Measurements from ENCODE around the gene PHF20. TPM values are rescaled to one million over a fixed set of nuclear protein-coding genes. Genes with fewer than 3 reads are reported as not detected.

PHF20 gene
- total RNA-seq, 1 donor from 2014 or later = 42.2 TPM

- DNase-seq (ENCODE audit: low spot score, unreplicated experiment) = no peak
- no peaks in the 10 kb centered on the region for H3K4me1 Mint-ChIP-seq (ENCODE audit: low read depth)
- H3K27me3 Mint-ChIP-seq = peaks cover 12% of the 10 kb centered on the region
- no peak overlapping the region for H3K4me3 Mint-ChIP-seq (ENCODE audit: low read depth)
- no peaks in the 10 kb centered on the region for H3K36me3 Mint-ChIP-seq (ENCODE audit: insufficient read depth)
- TF ChIP-seq CTCF (IDR thresholded peaks at IDR 0.05; ENCODE audit: unreplicated experiment) = no peak
- no peak overlapping the region for H3K27ac Mint-ChIP-seq
- H3K9me3 Mint-ChIP-seq (ENCODE audit: low read depth) = peaks cover 3% of the 10 kb centered on the region
Observed at GRCh38 chr20:35963878-35964277, 192.1 kb downstream of the PHF20 start.

- no peak for TF ChIP-seq CTCF (IDR thresholded peaks at IDR 0.05; ENCODE audit: unreplicated experiment)
- DNase-seq (ENCODE audit: low spot score, unreplicated experiment) = no peak
- H3K4me1 Mint-ChIP-seq (ENCODE audit: low read depth) = no peaks in the 10 kb centered on the region
- peaks cover 3% of the 10 kb centered on the region for H3K27me3 Mint-ChIP-seq
- H3K27ac Mint-ChIP-seq = no peak within 1 kb of the TSS
- H3K36me3 Mint-ChIP-seq (ENCODE audit: insufficient read depth) = no peaks in the 10 kb centered on the region
- H3K9me3 Mint-ChIP-seq (ENCODE audit: low read depth) = no peaks in the 10 kb centered on the region
- H3K4me3 Mint-ChIP-seq (ENCODE audit: low read depth) = no peak within 1 kb of the TSS
Observed at GRCh38 chr20:35967979-35968640, 196.3 kb downstream of the PHF20 start, which contains the start of gene CNBD2. Gene CNBD2, plus strand, starts transcription at chr20:35968590. Its CDS starts 173 bp downstream, at chr20:35968763.

DNA sequence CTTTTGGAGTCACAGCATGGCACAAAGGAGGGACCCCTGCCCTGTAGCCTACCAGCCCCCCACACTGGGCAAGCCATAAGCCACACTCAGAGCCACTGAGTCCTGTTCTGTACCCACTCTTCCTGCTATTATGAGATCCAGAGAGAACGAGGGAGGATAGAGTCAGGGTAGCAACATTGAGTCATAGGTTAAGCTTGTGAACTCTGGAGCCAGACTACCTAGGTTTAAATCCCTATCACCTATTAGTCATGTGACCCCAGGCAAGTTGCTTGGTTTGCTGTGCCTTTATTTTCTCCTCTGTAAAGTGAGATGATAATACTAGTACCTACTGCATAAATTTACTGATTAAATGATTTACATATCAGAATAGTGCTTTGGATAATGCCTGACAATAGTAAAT, 197.1 kb downstream of the PHF20 start:
- Mint-ChIP-seq H3K36me3 (ENCODE audit: insufficient read depth) (no peaks in the 10 kb centered on the region), H3K4me3 (ENCODE audit: low read depth) (no peak overlapping the region), H3K27ac (no peak overlapping the region), H3K4me1 (ENCODE audit: low read depth) (no peaks in the 10 kb centered on the region), H3K27me3 (peaks cover 3% of the 10 kb centered on the region), H3K9me3 (ENCODE audit: low read depth) (no peaks in the 10 kb centered on the region)
- no peak for TF ChIP-seq CTCF (IDR thresholded peaks at IDR 0.05; ENCODE audit: unreplicated experiment)
- DNase-seq (ENCODE audit: low spot score, unreplicated experiment) = no peak

- Mint-ChIP-seq H3K27ac (no peak overlapping the region), H3K27me3 (no peaks in the 10 kb centered on the region), H3K4me1 (ENCODE audit: low read depth) (no peaks in the 10 kb centered on the region), H3K9me3 (ENCODE audit: low read depth) (no peaks in the 10 kb centered on the region), H3K36me3 (ENCODE audit: insufficient read depth) (no peaks in the 10 kb centered on the region), H3K4me3 (ENCODE audit: low read depth) (no peak overlapping the region)
- no peak for DNase-seq (ENCODE audit: low spot score, unreplicated experiment)
- no peak for TF ChIP-seq CTCF (IDR thresholded peaks at IDR 0.05; ENCODE audit: unreplicated experiment)
Observed at GRCh38 chr20:35971981-35972380, 200.2 kb downstream of the PHF20 start.

GRCh38 chr20:35972462-35972861, 200.6 kb downstream of the PHF20 start:
- H3K27me3 Mint-ChIP-seq = no peaks in the 10 kb centered on the region
- no peak overlapping the region for H3K27ac Mint-ChIP-seq
- no peaks in the 10 kb centered on the region for H3K9me3 Mint-ChIP-seq (ENCODE audit: low read depth)
- H3K4me1 Mint-ChIP-seq (ENCODE audit: low read depth) = no peaks in the 10 kb centered on the region
- H3K36me3 Mint-ChIP-seq (ENCODE audit: insufficient read depth) = no peaks in the 10 kb centered on the region
- H3K4me3 Mint-ChIP-seq (ENCODE audit: low read depth) = no peak overlapping the region
- DNase-seq (ENCODE audit: low spot score, unreplicated experiment) = no peak
- no peak for TF ChIP-seq CTCF (IDR thresholded peaks at IDR 0.05; ENCODE audit: unreplicated experiment)
